ENCODE data around the gene TMEM244.

Gene TMEM244, protein sequence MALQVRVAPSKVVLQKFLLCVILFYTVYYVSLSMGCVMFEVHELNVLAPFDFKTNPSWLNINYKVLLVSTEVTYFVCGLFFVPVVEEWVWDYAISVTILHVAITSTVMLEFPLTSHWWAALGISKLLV

DNA sequence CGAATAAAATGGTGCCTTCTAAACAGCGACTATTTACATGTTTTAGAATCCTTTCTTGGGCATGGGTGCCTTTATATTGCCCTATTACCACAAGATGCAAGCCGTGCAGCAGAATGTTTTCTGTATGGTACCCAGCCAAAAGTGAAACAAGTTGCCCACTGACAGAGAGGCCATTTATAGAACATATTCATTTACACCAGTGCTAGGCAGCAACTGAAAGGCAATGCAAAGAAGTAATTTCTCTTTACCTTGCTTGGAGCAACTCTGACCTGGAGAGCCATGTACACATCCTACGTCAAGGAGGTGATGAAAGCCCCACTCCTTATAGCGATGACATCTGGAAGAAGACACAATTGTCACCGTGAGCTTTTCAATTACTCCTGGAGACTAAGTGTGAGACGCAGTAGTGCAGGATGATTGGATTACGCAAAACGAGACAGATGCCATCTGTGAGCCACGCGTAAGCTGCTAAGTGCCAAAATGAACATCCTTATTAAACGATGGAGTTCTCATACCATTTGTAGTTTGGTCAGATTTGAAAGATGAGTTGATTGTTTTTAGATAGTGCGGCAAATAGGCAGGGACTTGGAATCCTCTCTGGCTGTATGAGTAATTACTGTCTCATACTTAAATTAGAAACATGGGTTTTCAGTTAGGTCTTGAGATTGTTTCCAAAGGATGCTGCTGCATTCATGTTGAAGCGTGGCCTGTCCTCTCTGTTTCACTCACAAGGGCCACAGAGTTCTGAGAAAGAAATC lies at the start of gene TMEM244:
TMEM244 (minus strand) TSS at position 408 of the 758 bp plus-strand sequence; CDS start at position 281, 127 bp downstream.
- no peaks in the 10 kb centered on the region for H3K4me1 ChIP-seq (ENCODE audit: insufficient read depth, low read length)
- H3K4me3 ChIP-seq (ENCODE audit: low read length): no peak within 1 kb of the TSS
- H2AFZ ChIP-seq (ENCODE audit: low read depth, low read length): no peak within 1 kb of the TSS
- no peaks in the 10 kb centered on the region for H3K27me3 ChIP-seq (ENCODE audit: insufficient read depth, low read length)
- H3K9me3 ChIP-seq (ENCODE audit: low read length): no peaks in the 10 kb centered on the region
- no peaks in the 10 kb centered on the region for H3K36me3 ChIP-seq (ENCODE audit: insufficient read depth, low read length)

DNA sequence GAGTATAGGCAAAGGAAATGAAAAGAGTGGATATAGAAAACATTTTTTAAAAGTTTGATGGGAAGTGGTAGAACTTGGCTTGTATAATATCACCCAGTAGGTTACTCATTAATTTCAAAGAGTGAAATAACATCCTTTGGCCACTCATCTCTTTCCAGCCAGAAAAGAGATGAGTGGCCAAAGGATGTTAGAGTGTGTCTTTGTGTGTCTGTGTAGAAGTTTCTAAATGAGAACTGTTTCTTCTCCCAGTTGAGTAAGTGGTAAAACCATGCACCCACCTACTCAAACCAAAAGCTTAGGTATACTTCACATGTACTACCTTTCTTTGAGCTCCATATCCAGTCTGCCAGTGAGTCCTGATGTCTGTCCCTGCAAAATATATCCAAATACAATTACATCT lies 47.7 kb upstream of the TMEM244 start:
- H3K4me1 ChIP-seq (ENCODE audit: insufficient read depth, low read length): no peaks in the 10 kb centered on the region
- no peaks in the 10 kb centered on the region for H3K36me3 ChIP-seq (ENCODE audit: insufficient read depth, low read length)
- H3K27me3 ChIP-seq (ENCODE audit: insufficient read depth, low read length): no peaks in the 10 kb centered on the region
- H3K4me3 ChIP-seq (ENCODE audit: low read length): no peak overlapping the region
- H3K9me3 ChIP-seq (ENCODE audit: low read length): no peaks in the 10 kb centered on the region
- H2AFZ ChIP-seq (ENCODE audit: low read depth, low read length): no peak overlapping the region

DNA sequence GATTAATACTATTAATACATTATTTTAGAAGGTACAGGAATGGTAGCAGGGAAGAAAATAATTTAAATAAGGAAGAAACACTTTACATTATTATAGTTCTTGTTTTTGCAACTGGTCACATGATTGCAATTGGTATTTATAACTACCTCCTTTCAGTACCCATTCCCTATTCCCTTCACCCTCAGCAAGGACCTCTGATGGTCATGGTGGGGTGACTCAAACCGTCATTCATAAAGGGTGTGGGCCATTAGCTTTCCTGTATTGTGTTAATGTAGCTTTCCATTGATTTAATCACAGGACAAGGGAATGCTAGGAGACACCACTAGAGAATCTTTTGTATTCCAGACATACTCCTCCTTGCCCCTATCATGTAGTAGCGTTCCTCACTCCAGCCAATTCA lies 47.2 kb upstream of the TMEM244 start:
- H3K27me3 ChIP-seq (ENCODE audit: insufficient read depth, low read length): no peaks in the 10 kb centered on the region
- H3K4me1 ChIP-seq (ENCODE audit: insufficient read depth, low read length): no peaks in the 10 kb centered on the region
- no peak overlapping the region for H3K4me3 ChIP-seq (ENCODE audit: low read length)
- H3K9me3 ChIP-seq (ENCODE audit: low read length): no peaks in the 10 kb centered on the region
- no peaks in the 10 kb centered on the region for H3K36me3 ChIP-seq (ENCODE audit: insufficient read depth, low read length)
- no peak overlapping the region for H2AFZ ChIP-seq (ENCODE audit: low read depth, low read length)

DNA sequence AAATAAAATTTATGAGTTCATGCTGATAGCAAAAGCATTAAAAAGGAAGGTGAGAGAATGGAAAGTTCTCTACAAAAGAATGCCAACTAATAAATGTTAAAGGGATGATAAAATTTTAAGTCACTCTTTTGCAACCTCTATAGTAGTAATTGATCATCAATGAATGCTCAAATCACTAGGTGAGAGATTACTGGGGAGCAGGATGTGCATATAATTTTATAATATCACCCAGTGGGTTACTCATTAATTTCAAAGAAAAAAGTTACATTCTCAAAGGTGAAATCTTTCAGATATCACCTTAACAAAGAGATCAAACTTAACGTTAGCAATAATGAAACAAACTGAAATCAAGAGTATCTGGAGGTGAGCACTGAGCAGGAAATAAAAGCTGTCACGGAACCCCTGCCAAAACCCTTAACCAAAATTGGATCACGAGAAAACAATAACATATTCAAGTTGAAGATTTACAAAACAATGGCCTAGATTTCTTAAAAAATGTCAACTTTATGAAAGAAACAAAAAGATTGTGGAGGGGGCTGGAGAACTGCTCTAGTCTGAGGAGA lies 45.5 kb upstream of the TMEM244 start:
- H3K9me3 ChIP-seq (ENCODE audit: low read length): no peaks in the 10 kb centered on the region
- no peaks in the 10 kb centered on the region for H3K36me3 ChIP-seq (ENCODE audit: insufficient read depth, low read length)
- no peaks in the 10 kb centered on the region for H3K4me1 ChIP-seq (ENCODE audit: insufficient read depth, low read length)
- no peaks in the 10 kb centered on the region for H3K27me3 ChIP-seq (ENCODE audit: insufficient read depth, low read length)
- no peak overlapping the region for H3K4me3 ChIP-seq (ENCODE audit: low read length)
- H2AFZ ChIP-seq (ENCODE audit: low read depth, low read length): no peak overlapping the region

DNA sequence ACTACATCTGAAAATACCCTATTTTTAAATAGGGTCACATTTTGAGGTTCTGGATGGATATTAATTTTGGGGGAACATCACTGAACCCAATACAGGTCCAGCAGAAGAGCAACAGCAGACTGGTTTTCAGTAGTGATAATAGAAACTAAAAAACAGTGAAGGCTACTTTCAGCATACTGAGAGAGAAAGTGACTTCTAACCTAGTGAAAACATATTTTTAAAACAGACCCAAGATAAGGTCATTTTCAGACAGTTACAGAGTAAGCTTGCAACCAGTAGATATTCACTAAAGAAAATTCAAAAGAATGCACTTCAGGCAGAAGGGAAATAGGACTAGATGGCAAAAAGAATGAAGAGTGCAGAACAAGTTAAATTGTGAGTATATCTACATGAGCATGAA lies 42.0 kb upstream of the TMEM244 start:
- H3K4me1 ChIP-seq (ENCODE audit: insufficient read depth, low read length): no peaks in the 10 kb centered on the region

DNA sequence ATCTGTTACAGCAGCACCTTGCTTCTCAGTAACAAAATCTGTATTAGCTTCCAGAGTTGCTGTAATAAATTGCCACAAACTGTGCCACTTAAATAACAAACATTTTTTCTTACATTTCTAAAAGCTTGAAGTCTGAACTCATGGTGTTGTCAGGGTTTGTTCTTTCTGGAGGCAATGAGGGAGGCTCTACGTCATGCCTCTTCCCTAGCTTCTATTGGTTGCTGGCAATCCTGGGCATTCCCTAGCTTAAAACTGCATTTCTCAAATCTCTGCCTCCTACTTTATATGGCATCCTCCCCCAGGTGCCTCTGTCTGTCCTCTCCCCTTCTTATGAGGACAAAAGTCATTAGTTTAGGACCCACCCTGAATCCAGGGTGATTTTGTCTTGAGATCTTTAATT lies 41.6 kb upstream of the TMEM244 start:
- no peak overlapping the region for H2AFZ ChIP-seq (ENCODE audit: low read depth, low read length)
- no peaks in the 10 kb centered on the region for H3K36me3 ChIP-seq (ENCODE audit: insufficient read depth, low read length)
- no peaks in the 10 kb centered on the region for H3K4me1 ChIP-seq (ENCODE audit: insufficient read depth, low read length)

More for the DNA sequence above, 42.0 kb upstream of the TMEM244 start:
- Histone ChIP-seq H3K4me3 (ENCODE audit: low read length) (no peak overlapping the region), H3K27me3 (ENCODE audit: insufficient read depth, low read length) (no peaks in the 10 kb centered on the region), H2AFZ (ENCODE audit: low read depth, low read length) (no peak overlapping the region), H3K9me3 (ENCODE audit: low read length) (no peaks in the 10 kb centered on the region), H3K36me3 (ENCODE audit: insufficient read depth, low read length) (no peaks in the 10 kb centered on the region)

DNA sequence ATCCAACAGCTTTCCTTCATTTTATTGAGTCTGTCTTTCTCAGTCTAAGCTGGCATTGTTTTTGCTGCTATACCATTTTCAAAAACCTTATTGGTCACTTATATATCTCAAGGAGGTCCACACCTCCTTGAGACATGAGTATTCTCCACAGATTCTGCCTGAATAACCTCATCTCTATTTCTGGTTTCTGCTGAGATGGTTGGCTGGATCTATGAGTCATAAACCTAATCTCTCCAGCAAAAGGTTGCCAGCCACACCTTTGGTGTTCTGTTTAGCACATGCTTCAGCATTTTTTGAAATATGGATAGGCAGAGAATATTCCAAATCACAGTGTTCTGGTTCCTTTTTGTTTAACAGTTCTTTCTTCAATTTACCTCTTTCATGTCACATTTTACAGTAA lies 40.8 kb upstream of the TMEM244 start:
- no peak overlapping the region for H2AFZ ChIP-seq (ENCODE audit: low read depth, low read length)
- no peaks in the 10 kb centered on the region for H3K9me3 ChIP-seq (ENCODE audit: low read length)
- no peak overlapping the region for H3K4me3 ChIP-seq (ENCODE audit: low read length)
- H3K36me3 ChIP-seq (ENCODE audit: insufficient read depth, low read length): no peaks in the 10 kb centered on the region
- H3K4me1 ChIP-seq (ENCODE audit: insufficient read depth, low read length): no peaks in the 10 kb centered on the region
- no peaks in the 10 kb centered on the region for H3K27me3 ChIP-seq (ENCODE audit: insufficient read depth, low read length)

More for the DNA sequence above, 41.6 kb upstream of the TMEM244 start:
- Histone ChIP-seq H3K27me3 (ENCODE audit: insufficient read depth, low read length) (no peaks in the 10 kb centered on the region), H3K4me3 (ENCODE audit: low read length) (no peak overlapping the region), H3K9me3 (ENCODE audit: low read length) (no peaks in the 10 kb centered on the region)

DNA sequence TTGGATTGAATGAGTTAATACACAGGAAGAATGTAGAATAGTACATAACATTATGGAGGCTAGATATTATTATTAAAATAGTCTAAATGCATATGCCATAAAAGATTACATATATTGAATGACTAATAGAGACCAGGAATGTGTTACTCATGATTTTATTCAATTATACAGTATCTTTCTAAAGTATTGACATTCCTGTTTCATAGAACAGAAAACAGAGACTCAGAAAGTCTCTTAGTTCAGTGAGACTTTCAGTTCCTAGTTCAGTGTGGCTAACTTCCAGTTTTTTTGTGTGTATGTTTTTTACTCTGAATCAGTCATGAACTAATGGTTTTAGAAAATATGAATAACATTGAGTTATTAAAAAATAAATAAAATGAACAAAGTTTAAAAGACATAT lies 34.6 kb upstream of the TMEM244 start:
- Histone ChIP-seq H3K36me3 (ENCODE audit: insufficient read depth, low read length) (no peaks in the 10 kb centered on the region), H3K4me1 (ENCODE audit: insufficient read depth, low read length) (no peaks in the 10 kb centered on the region), H2AFZ (ENCODE audit: low read depth, low read length) (no peak overlapping the region), H3K9me3 (ENCODE audit: low read length) (no peaks in the 10 kb centered on the region), H3K27me3 (ENCODE audit: insufficient read depth, low read length) (no peaks in the 10 kb centered on the region), H3K4me3 (ENCODE audit: low read length) (no peak overlapping the region)

DNA sequence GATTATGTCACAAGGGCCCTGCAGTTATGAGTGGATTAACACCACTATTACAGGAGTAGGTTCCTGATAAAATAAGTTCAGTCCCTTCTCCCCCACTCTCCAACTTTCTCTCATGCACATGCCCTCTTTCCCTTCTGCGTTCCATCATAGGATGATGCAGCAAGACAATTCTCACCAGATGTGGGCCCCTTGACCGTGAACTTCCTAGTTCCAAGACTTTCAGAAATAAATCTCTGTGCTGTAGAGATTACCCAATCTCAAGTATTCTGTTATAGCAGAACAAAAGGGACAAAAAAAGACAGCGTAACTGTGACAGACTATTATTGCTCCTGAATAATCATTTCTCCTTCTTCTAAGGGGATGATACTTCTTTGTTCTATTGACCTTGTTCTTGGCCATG lies 33.8 kb upstream of the TMEM244 start:
- Histone ChIP-seq H3K4me3 (ENCODE audit: low read length) (no peak overlapping the region), H3K9me3 (ENCODE audit: low read length) (no peaks in the 10 kb centered on the region), H3K36me3 (ENCODE audit: insufficient read depth, low read length) (no peaks in the 10 kb centered on the region), H2AFZ (ENCODE audit: low read depth, low read length) (no peak overlapping the region), H3K4me1 (ENCODE audit: insufficient read depth, low read length) (no peaks in the 10 kb centered on the region), H3K27me3 (ENCODE audit: insufficient read depth, low read length) (no peaks in the 10 kb centered on the region)

DNA sequence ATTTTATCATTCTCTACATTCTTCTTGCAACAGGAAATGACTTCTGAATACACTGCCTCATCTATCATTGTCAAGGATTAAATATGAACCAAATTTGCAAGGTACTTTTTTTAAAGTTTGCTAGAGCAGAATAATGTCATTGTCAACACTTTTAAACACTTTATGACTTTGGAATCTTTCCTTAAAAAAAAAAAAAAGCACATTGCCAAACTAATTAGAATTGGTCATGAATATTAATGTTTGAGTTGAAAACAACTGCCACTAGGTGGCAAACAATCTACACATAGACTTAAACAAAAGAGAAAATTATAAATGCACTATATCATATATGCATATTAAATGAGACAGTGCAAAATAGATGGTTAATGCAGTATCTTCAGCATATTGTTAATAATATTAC lies 32.5 kb upstream of the TMEM244 start:
- Histone ChIP-seq H3K9me3 (ENCODE audit: low read length) (no peaks in the 10 kb centered on the region), H3K36me3 (ENCODE audit: insufficient read depth, low read length) (no peaks in the 10 kb centered on the region), H3K4me1 (ENCODE audit: insufficient read depth, low read length) (no peaks in the 10 kb centered on the region), H3K4me3 (ENCODE audit: low read length) (no peak overlapping the region), H2AFZ (ENCODE audit: low read depth, low read length) (no peak overlapping the region), H3K27me3 (ENCODE audit: insufficient read depth, low read length) (no peaks in the 10 kb centered on the region)

DNA sequence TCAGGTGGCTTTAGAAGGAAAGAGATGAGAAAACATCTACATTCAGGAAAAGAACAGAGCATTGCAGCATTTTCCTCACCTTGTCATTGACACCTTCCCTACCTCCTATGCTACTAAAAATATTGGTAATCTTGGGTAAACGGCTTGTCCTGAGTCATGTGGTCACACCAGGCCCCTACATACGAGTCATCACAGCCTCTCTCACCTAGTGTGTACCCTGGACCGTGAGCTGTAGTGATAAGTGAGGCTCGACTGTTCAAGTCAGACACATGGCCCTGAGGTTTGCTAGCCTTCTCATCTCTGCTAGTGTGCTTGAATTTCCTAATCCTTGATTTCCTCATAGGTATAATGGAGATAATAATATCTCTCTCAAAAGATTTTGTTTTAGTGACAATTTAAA lies 29.6 kb upstream of the TMEM244 start:
- Histone ChIP-seq H3K36me3 (ENCODE audit: insufficient read depth, low read length) (no peaks in the 10 kb centered on the region), H3K4me1 (ENCODE audit: insufficient read depth, low read length) (no peaks in the 10 kb centered on the region), H3K27me3 (ENCODE audit: insufficient read depth, low read length) (no peaks in the 10 kb centered on the region), H3K4me3 (ENCODE audit: low read length) (no peak overlapping the region), H3K9me3 (ENCODE audit: low read length) (no peaks in the 10 kb centered on the region), H2AFZ (ENCODE audit: low read depth, low read length) (no peak overlapping the region)

DNA sequence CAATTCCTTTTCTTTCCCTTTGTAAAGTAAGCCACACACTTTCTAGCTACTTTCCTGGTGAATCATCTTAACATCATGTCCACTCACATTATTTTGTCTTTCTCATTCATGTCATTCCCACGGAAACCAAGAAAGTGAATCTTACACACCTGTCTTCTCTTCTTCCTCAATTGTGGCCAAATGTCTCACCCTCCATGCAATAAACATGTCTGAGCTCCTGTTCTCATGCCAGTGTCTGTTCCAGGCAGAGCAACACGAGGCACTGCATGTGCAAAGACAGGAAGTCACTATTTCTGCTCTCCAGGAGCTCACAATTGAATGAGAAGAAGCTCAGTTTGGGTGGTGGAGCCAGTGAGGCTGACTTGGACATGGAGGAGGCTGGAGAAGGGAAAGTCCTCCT lies 29.0 kb upstream of the TMEM244 start:
- Histone ChIP-seq H3K36me3 (ENCODE audit: insufficient read depth, low read length) (no peaks in the 10 kb centered on the region), H3K27me3 (ENCODE audit: insufficient read depth, low read length) (no peaks in the 10 kb centered on the region), H3K9me3 (ENCODE audit: low read length) (no peaks in the 10 kb centered on the region), H3K4me1 (ENCODE audit: insufficient read depth, low read length) (no peaks in the 10 kb centered on the region), H3K4me3 (ENCODE audit: low read length) (no peak overlapping the region), H2AFZ (ENCODE audit: low read depth, low read length) (no peak overlapping the region)

DNA sequence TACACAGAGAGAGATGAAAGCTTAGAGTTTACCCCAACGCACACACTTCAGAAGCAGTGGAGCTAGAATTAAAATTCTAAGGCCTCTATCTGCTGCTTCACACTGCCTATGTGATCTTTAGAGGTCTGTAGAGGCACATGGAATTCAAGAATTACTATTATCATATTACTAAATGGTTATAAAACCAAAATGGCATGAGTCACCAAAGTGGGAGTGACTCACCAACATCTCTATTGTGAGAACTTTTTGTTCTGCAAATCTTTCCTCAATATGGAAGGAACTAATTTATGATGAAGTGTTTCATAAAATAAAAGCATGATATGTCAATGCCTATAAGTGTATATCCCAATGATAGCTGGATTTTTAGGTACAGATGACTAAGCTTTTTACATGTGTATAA lies 28.5 kb upstream of the TMEM244 start:
- Histone ChIP-seq H2AFZ (ENCODE audit: low read depth, low read length) (no peak overlapping the region), H3K4me3 (ENCODE audit: low read length) (no peak overlapping the region), H3K36me3 (ENCODE audit: insufficient read depth, low read length) (no peaks in the 10 kb centered on the region), H3K9me3 (ENCODE audit: low read length) (no peaks in the 10 kb centered on the region), H3K27me3 (ENCODE audit: insufficient read depth, low read length) (no peaks in the 10 kb centered on the region), H3K4me1 (ENCODE audit: insufficient read depth, low read length) (no peaks in the 10 kb centered on the region)
